GM19099 (cell line): ENCODE measurements around the gene USP21.

ENCODE experiments used
- POLR2A ChIP-seq: IDR thresholded peaks from 3 replicates; pipeline ENCODE4 v1.6.1; 2011; ENCODE audit warnings: low read depth; ENCODE audit not compliant: insufficient read length; ENCODE audit errors: extremely low read depth

The USP21 gene

GRCh38 chr1:161161652-161162051 lies 2.4 kb downstream of the USP21 start:
- TF ChIP-seq POLR2A = no peak

GRCh38 chr1:161162052-161162451 lies 2.8 kb downstream of the USP21 start:
- TF ChIP-seq POLR2A = no peak

- no peak for TF ChIP-seq POLR2A
Observed at GRCh38 chr1:161162806-161163205, 3.5 kb downstream of the USP21 start.

- no peak for TF ChIP-seq POLR2A
Observed at GRCh38 chr1:161163793-161164192, 4.5 kb downstream of the USP21 start.

GRCh38 chr1:161164901-161165610 lies 5.8 kb downstream of the USP21 start:
- TF ChIP-seq POLR2A = no peak

GRCh38 chr1:161165742-161166668 lies 6.7 kb downstream of the USP21 start, which contains the start of gene PPOX:
PPOX (plus strand) TSS chr1:161166426; CDS start chr1:161166848, 422 bp downstream.
- TF ChIP-seq POLR2A = peak; percentile 87

- TF ChIP-seq POLR2A = no peak
Observed at GRCh38 chr1:161166669-161167548, 7.6 kb downstream of the USP21 start.

- TF ChIP-seq POLR2A = no peak
Observed at GRCh38 chr1:161168906-161169305, 9.6 kb downstream of the USP21 start.

GRCh38 chr1:161171191-161171590 lies 11.9 kb downstream of the USP21 start:
- TF ChIP-seq POLR2A = no peak

GRCh38 chr1:161171696-161172095 lies 12.4 kb downstream of the USP21 start:
- no peak for TF ChIP-seq POLR2A

GRCh38 chr1:161172349-161172748 lies 13.0 kb downstream of the USP21 start:
- no peak for TF ChIP-seq POLR2A

- no peak for TF ChIP-seq POLR2A
Observed at GRCh38 chr1:161172776-161173376, 13.6 kb downstream of the USP21 start.

- TF ChIP-seq POLR2A = no peak
Observed at GRCh38 chr1:161173711-161174110, 14.4 kb downstream of the USP21 start.

GRCh38 chr1:161174911-161175310 lies 15.6 kb downstream of the USP21 start:
- TF ChIP-seq POLR2A = no peak
